Smooth muscle cell (in vitro differentiated cells): Measurements from ENCODE around the gene AIF1L. TPM values are rescaled to one million over a fixed set of nuclear protein-coding genes. Genes with fewer than 3 reads are reported as not detected.

ENCODE experiments used
- DNase-seq: peaks from one replicate; lab custom pipeline; 2025; ENCODE audit not compliant: unreplicated experiment; lab: John Stamatoyannopoulos, UW
- H2AFZ ChIP-seq: fragments of 200-600 bp; sonication (generic); 2 replicates; pipeline ENCODE4 v1.6.0; 2016; ENCODE audit warnings: antibody characterized with exemption, low read depth, mild to moderate bottlenecking
- H3F3A ChIP-seq: fragments of 200-600 bp; sonication (generic); 2 replicates; pipeline ENCODE4 v1.6.0; 2017; ENCODE audit warnings: antibody characterized with exemption, low read depth
- H3K27ac ChIP-seq: fragments of 200-600 bp; sonication (generic); 2 replicates; pipeline ENCODE4 v1.5.1; 2016; ENCODE audit warnings: low read depth, mild to moderate bottlenecking
- H3K27me3 ChIP-seq: fragments of 200-600 bp; sonication (generic); 2 replicates; pipeline ENCODE4 v1.6.1; 2016; ENCODE audit warnings: low read depth, mild to moderate bottlenecking
- H3K36me3 ChIP-seq: fragments of 200-600 bp; sonication (generic); 2 replicates; pipeline ENCODE4 v1.5.1; 2016; ENCODE audit warnings: low read depth
- H3K4me1 ChIP-seq: fragments of 200-600 bp; sonication (generic); 2 replicates; pipeline ENCODE4 v1.5.1; 2016; ENCODE audit warnings: low read depth
- H3K4me2 ChIP-seq: fragments of 200-600 bp; sonication (generic); 2 replicates; pipeline ENCODE4 v1.6.0; 2016; ENCODE audit warnings: mild to moderate bottlenecking
- H3K4me3 ChIP-seq: fragments of 200-600 bp; sonication (generic); 2 replicates; pipeline ENCODE4 v1.5.1; 2016; ENCODE audit warnings: mild to moderate bottlenecking
- H3K79me2 ChIP-seq: fragments of 200-600 bp; sonication (generic); 2 replicates; pipeline ENCODE4 v1.6.0; 2016; ENCODE audit warnings: low read depth, mild to moderate bottlenecking
- H3K9ac ChIP-seq: fragments of 200-600 bp; sonication (generic); 2 replicates; pipeline ENCODE4 v1.6.0; 2016; ENCODE audit warnings: low read depth
- H3K9me3 ChIP-seq: fragments of 200-600 bp; sonication (generic); replicated peaks from 2 replicates; pipeline ENCODE4 v1.5.1; 2016; ENCODE audit warnings: low read depth
- H4K20me1 ChIP-seq: fragments of 200-600 bp; sonication (generic); 2 replicates; pipeline ENCODE4 v1.6.0; 2016; ENCODE audit warnings: low read depth
- WGBS: methylation state at CpG from one replicate; pipeline ENCODE4 v1.1.7; 2016; ENCODE audit warnings: low lambda C conversion rate; 5-methylcytosine and 5-hydroxymethylcytosine counted together
- polyA plus RNA-seq: library from polyadenylated mRNA; unstranded; fragments of >200 nt; fragmentation: Nextera tagmentation; extraction: Ambion mirVana; gene quantifications from 2 replicates; pipeline ENCODE4 v1.2.1, GENCODE V29; 2016
- total RNA-seq: library from RNA; depleted of rRNA; stranded (reverse); fragments of >200 nt; gene quantifications from 2 replicates; pipeline ENCODE4 v1.2.3, GENCODE V29; 2014
- TF ChIP-seq, protein P1 (sequence below): fragments of 200-600 bp; sonication (generic); IDR thresholded peaks from 2 replicates; pipeline ENCODE4 v1.5.1; 2017; ENCODE audit warnings: borderline replicate concordance, mild to moderate bottlenecking, antibody characterized with exemption; ENCODE audit not compliant: insufficient read depth, poor library complexity, severe bottlenecking

Gene AIF1L
- total and polyA plus RNA-seq, 2 experiments from 2014 or later = 1.6 to 3.1 TPM

DNA sequence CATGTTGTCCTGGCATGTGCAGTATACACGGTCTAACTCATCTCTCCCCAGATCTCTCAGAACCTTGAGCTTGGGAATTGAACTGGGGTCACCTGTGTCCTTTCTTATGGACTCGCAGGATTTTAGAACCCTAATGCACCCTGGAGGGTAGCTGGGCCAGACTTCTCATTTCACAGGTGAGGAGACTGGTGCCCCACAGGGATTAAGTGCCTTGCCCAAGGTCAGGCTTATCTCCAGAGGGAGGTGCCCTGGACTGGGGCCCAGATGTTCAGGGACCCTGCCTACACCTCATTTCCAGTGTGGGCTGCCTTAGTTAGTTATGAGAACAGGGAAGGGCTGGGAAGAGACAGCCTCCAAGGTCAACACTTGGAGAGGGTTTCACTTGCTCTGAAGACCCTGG is 25.0 kb downstream of the AIF1L start:
- no peak for DNase-seq
- Histone ChIP-seq H2AFZ (no peak overlapping the region), H3K79me2 (peaks cover 9% of the 10 kb centered on the region), H3K9me3 (no peaks in the 10 kb centered on the region), H3K4me3 (no peak overlapping the region), H3K9ac (no peak overlapping the region), H3K4me2 (no peak overlapping the region), H3K27ac (no peak overlapping the region), H3F3A (no peaks in the 10 kb centered on the region), H3K4me1 (no peaks in the 10 kb centered on the region), H3K36me3 (no peaks in the 10 kb centered on the region), H3K27me3 (no peaks in the 10 kb centered on the region), H4K20me1 (no peaks in the 10 kb centered on the region)
- TF ChIP-seq, protein P1, sequence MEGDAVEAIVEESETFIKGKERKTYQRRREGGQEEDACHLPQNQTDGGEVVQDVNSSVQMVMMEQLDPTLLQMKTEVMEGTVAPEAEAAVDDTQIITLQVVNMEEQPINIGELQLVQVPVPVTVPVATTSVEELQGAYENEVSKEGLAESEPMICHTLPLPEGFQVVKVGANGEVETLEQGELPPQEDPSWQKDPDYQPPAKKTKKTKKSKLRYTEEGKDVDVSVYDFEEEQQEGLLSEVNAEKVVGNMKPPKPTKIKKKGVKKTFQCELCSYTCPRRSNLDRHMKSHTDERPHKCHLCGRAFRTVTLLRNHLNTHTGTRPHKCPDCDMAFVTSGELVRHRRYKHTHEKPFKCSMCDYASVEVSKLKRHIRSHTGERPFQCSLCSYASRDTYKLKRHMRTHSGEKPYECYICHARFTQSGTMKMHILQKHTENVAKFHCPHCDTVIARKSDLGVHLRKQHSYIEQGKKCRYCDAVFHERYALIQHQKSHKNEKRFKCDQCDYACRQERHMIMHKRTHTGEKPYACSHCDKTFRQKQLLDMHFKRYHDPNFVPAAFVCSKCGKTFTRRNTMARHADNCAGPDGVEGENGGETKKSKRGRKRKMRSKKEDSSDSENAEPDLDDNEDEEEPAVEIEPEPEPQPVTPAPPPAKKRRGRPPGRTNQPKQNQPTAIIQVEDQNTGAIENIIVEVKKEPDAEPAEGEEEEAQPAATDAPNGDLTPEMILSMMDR = no peak
- 82% methylated on average over 2 of the region's 2 CpGs for WGBS

DNA sequence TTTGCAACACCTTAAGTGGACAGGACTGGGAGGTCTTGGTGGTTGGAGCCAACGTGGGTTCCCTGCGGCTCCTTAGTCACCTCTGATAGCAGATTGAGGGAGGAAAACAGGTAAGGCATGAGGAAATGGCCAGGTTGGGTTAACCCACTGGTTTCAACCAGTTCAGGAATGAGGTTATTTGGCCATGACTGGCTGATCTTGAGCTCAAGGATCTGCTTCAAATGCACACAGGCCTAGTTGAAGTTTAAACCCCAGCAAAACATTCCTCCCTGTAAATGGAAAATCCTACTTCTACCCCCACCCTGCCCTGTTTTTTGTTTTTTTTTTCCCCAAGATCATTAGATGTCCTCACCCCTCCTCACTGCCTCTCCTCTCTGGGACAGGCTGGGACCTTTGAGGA is 25.8 kb downstream of the AIF1L start:
- Histone ChIP-seq H3K27ac (no peak overlapping the region), H3K4me3 (no peak overlapping the region), H3K36me3 (no peaks in the 10 kb centered on the region), H4K20me1 (no peaks in the 10 kb centered on the region), H3K9ac (no peak overlapping the region), H3F3A (no peaks in the 10 kb centered on the region), H3K27me3 (no peaks in the 10 kb centered on the region), H3K9me3 (no peaks in the 10 kb centered on the region), H3K79me2 (peaks cover 17% of the 10 kb centered on the region), H3K4me1 (no peaks in the 10 kb centered on the region), H3K4me2 (no peak overlapping the region), H2AFZ (no peak overlapping the region)
- 92% methylated on average over 2 of the region's 2 CpGs for WGBS
- TF ChIP-seq, protein P1 = no peak
- no peak for DNase-seq

DNA sequence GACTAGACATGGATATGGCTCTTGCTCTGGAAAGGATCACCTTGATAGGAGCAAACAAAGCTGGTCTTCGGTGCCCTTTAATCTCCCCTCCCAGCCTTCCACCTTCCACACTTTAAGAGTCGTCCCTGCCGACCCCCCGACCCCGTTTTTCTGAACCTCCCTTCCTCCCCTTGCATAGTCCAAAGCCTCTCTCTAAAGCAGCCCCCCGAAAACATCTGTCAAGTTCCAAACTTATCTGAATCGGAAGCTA is 28.6 kb downstream of the AIF1L start:
- no peaks in the 10 kb centered on the region for H3K27me3 ChIP-seq
- peaks cover 21% of the 10 kb centered on the region for H3K36me3 ChIP-seq
- no peaks in the 10 kb centered on the region for H3F3A ChIP-seq
- peak overlapping the region; percentile 76 for H3K9ac ChIP-seq
- peak overlapping the region; percentile 96 for H3K4me3 ChIP-seq
- H3K27ac ChIP-seq = peak overlapping the region; percentile 65
- under 1% methylated on average over 7 of the region's 7 CpGs for WGBS
- TF ChIP-seq, protein P1 = no peak
- H3K79me2 ChIP-seq = peaks cover 32% of the 10 kb centered on the region
- no peaks in the 10 kb centered on the region for H3K9me3 ChIP-seq
- no peak for DNase-seq
- H4K20me1 ChIP-seq = peaks cover 4% of the 10 kb centered on the region
- H3K4me1 ChIP-seq = no peaks in the 10 kb centered on the region
- peak overlapping the region; percentile 93 for H3K4me2 ChIP-seq
- H2AFZ ChIP-seq = peak overlapping the region; percentile 90

DNA sequence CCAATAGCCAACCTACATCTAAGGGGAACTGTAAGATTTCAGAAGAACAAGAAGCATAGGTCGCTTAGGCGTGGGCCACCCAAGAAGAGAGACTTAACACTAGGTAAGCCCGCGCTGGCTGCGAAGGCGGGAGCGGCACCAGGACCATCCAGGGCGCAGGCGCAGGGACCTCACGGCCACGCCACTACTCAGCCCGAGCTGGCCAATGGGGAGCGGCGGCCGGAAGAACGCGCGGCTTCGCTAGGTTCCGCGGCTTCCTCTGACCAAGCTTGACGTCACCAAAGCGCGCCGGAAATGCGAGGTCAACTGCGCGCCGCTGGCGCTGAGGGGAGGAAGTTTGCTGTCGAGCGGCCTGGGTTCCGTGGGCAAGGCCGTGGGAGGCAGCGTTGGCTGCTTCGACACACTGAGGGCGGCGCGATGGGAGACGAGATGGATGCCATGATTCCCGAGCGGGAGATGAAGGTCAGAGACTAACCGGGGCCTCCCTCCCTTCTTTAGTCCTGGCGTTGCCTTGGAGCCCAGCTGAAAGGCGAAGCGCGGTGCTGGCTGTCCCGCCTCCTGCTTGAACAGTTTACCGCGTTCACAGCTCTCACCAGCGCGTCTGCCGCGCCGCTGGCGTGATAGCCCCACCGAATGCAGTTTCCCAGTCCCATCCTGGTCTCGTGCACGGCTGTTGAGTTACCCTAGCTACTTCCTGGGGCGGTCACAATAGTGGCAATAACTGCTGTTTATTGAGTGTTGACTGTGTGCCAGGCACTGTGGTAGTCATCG is 29.1 kb downstream of the AIF1L start, which contains the start of gene NUP214:
Gene NUP214 (plus strand): TSS at position 299 of the 771 bp plus-strand sequence. CDS start 119 bp downstream, at position 418.
- no peaks in the 10 kb centered on the region for H3F3A ChIP-seq
- peak within 1 kb of the TSS; percentile 93 for H3K4me2 ChIP-seq
- peak within 1 kb of the TSS; percentile 76 for H3K27ac ChIP-seq
- peak within 1 kb of the TSS; percentile 93 for H3K9ac ChIP-seq
- no peaks in the 10 kb centered on the region for H3K4me1 ChIP-seq
- no peaks in the 10 kb centered on the region for H3K9me3 ChIP-seq
- H4K20me1 ChIP-seq = peaks cover 4% of the 10 kb centered on the region
- TF ChIP-seq, protein P1 = no peak
- peak; percentile 95 for DNase-seq
- WGBS = under 1% methylated on average over 61 of the region's 61 CpGs
- peaks cover 32% of the 10 kb centered on the region for H3K79me2 ChIP-seq
- H2AFZ ChIP-seq = peak within 1 kb of the TSS; percentile 90
- H3K36me3 ChIP-seq = peaks cover 24% of the 10 kb centered on the region
- H3K27me3 ChIP-seq = no peaks in the 10 kb centered on the region
- peak within 1 kb of the TSS; percentile 96 for H3K4me3 ChIP-seq
